ENCODE measurements around the gene POU2AF1. TPM values are rescaled to one million over a fixed set of nuclear protein-coding genes. Genes with fewer than 3 reads are reported as not detected.

Gene POU2AF1
- total and polyA plus RNA-seq, 5 donors = 0.23 to 0.35 TPM; not detected in 3

DNA sequence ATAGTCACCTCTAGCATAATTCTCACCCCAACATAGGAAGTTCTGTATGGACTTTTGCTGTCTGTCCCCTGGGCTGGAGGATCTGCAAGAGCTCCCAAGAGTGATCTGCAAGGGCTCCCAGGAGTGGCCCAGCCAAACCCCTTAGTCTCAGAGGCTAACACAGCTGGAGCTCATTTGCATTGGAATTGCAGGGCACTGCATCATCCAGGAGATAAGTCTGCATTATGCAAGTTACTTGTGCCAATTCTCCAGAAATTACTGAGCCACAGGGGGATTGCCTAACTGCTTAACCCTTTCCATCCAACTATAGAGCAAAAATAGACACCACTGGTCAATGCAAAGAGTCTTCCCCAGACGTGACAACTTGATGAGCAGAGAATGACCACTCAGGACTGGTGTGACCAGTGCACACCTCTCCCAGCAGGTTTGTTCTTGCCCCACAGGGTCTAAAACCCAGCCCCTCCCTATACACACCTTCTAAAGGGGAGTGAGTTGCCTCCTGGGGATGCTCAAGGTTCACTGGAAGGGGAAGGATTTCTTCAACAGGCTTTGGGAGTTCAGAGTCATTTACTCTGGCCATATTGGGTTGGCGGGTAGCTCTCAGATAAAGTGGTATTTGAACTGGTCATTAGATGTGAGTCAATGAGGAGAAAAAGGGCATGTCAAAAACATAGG lies 42.4 kb downstream of the POU2AF1 start:
- no peaks in the 10 kb centered on the region for H3K27me3 ChIP-seq (ENCODE audit: control insufficient read depth, insufficient read depth)
- WGBS = 72% methylated on average over 2 of the region's 2 CpGs
- H3K4me3 ChIP-seq (ENCODE audit: low read length) = no peak overlapping the region
- no peak overlapping the region for H3K27ac ChIP-seq (ENCODE audit: low read length)
- intact Hi-C loops (cut with DNase I) = no loop called here
- ATAC-seq (peak; percentile 50 to 82), DNase-seq (no peak)
- no peaks in the 10 kb centered on the region for H3K9me3 ChIP-seq (ENCODE audit: control insufficient read depth, low read length)
- peaks cover 9% of the 10 kb centered on the region for H3K4me1 ChIP-seq (ENCODE audit: control insufficient read depth, insufficient read depth, low read length)

DNA sequence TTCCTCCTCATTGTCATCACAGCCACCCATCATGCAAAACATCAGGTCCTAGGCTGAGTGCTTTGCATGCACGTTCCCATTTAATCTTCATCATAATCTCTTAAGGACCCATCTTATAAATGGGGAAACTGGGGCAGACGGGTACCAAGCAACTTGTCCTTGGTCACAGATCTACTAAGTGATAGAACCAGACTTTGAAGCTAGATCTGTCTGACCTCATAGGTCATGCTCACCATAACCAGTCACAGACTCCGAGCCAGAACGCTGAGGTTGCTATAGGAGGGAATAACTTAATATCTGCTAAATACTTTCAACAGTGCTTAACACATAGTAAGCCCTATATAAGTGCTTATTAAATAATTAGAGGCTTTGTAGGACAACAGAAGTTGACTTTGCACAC lies 43.0 kb downstream of the POU2AF1 start:
- no peak overlapping the region for H3K4me3 ChIP-seq (ENCODE audit: low read length)
- no peaks in the 10 kb centered on the region for H3K9me3 ChIP-seq (ENCODE audit: control insufficient read depth, low read length)
- H3K27ac ChIP-seq (ENCODE audit: low read length) = no peak overlapping the region
- 84% methylated on average over 4 of the region's 4 CpGs for WGBS
- DNase-seq = no peak
- intact Hi-C loops (cut with DNase I) = no loop called here
- H3K27me3 ChIP-seq (ENCODE audit: control insufficient read depth, insufficient read depth) = no peaks in the 10 kb centered on the region
- peaks cover 13% of the 10 kb centered on the region for H3K4me1 ChIP-seq (ENCODE audit: control insufficient read depth, insufficient read depth, low read length)
- no peak for ATAC-seq

DNA sequence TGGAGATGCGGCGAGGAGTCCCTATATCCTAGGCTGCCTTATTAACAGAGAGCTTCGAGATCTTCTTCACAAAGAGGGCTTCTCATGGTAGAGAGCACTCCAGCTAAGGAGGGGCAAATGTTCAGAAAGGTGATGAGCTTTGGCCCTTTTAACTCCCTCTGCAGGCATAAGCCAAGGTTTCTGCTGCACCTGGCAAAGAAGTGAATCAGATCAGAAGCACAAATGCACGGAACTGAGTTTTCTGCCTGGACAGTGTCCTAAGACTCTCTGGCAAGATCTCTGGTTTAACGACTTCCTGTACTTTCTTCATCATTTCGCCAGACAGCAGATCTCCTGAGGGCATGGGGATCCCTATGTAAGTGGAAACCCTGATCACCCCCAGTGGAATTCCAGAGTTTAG lies 43.5 kb downstream of the POU2AF1 start:
- DNase-seq (no peak), ATAC-seq (no peak)
- 65% methylated on average over 6 of the region's 6 CpGs for WGBS
- H3K4me1 ChIP-seq (ENCODE audit: control insufficient read depth, insufficient read depth, low read length) = peaks cover 13% of the 10 kb centered on the region
- no peak overlapping the region for H3K4me3 ChIP-seq (ENCODE audit: low read length)
- H3K27me3 ChIP-seq (ENCODE audit: control insufficient read depth, insufficient read depth) = no peaks in the 10 kb centered on the region
- no peaks in the 10 kb centered on the region for H3K9me3 ChIP-seq (ENCODE audit: control insufficient read depth, low read length)
- intact Hi-C loops (cut with DNase I) = no loop called here
- no peak overlapping the region for H3K27ac ChIP-seq (ENCODE audit: low read length)

DNA sequence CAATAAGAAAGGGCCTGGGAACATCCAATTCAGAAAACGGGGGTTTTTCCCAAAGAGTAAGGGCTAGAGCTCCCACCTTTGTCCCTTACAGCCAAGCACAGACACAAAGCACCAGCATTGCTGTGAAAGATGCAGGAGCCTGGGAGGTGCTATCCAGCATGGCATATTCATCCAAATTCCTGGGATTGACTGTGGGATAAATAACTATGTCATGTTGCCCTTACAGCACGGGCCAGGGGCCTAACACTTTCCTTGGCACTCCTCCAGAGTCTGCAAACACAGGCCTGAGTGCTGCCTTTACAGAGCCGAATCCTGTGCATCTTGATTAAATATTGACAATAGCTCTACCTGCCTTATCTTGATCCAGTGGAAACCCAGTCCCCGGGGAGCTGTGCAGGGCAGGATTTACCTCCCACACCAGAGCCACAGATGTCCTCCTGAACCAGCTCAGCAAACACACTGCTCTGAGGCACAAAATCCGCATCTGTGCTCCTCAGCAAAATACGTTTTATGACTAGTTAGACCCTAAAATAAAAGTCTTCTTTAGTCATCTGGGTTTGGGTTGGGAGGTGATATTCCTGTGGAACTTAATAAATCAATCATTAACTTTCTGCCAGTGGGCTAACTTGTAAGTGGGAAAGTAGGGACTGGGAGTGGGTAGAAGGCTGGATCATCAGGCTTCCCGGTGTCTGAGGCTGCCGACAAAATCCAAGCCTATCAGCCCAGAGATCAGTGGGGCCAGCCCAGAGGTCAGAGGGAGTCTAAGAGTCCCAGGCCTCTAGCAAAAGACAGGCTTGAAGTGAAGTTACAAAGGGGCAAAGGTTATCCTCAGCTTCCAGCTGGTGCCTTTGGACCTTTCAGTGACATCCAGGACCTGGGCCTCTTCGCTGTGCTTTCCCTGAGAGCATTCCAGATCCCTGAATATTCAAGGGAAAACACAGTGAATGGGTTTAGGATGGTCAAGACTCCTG lies 44.3 kb downstream of the POU2AF1 start:
- no peaks in the 10 kb centered on the region for H3K27me3 ChIP-seq (ENCODE audit: control insufficient read depth, insufficient read depth)
- 53% methylated on average over 9 of the region's 9 CpGs for WGBS
- intact Hi-C loops (cut with DNase I) = no loop called here
- DNase-seq = no peak
- H3K9me3 ChIP-seq (ENCODE audit: control insufficient read depth, low read length) = no peaks in the 10 kb centered on the region
- peaks cover 13% of the 10 kb centered on the region for H3K4me1 ChIP-seq (ENCODE audit: control insufficient read depth, insufficient read depth, low read length)
- H3K27ac ChIP-seq (ENCODE audit: low read length) = no peak overlapping the region
- H3K4me3 ChIP-seq (ENCODE audit: low read length) = no peak overlapping the region
- ATAC-seq = no peak

DNA sequence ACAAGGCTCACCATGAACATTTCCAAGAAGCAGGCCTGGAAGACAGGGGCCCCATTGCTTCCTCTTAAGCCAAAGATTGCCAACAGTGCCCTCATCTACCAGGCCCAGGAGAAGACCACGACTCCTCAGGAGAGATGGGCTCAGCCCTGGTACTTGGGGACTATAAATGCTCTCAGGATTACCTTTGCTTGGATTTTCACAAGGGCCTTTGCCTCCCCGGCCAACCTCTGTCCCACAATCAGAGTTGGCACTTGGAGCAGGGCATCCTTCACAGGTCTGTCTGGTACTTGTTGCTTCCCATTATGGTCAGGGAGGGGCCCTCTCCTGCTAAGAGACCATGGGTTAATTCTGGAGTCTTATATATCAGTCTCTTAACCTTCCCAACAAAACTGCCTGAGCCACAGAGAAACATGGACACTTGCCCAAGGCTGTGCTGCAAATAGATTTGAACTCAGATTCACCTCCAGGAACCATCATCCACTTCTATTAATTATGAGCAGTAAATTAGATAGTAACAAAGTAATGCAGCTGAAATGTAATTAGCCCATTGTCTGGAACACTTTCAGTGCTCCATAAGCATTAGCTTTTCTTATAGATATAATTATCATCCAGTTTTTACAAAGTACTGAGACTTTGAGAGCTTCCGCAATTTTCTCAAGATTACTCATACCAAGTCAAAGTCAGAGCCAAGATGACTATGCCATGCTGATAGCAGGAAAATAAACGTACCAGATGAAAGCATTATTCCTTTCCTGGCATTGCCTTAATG lies 47.2 kb downstream of the POU2AF1 start:
- WGBS = 62% methylated on average over 4 of the region's 4 CpGs
- Histone ChIP-seq H3K9me3 (ENCODE audit: control insufficient read depth, low read length) (no peaks in the 10 kb centered on the region), H3K27ac (ENCODE audit: low read length) (no peak overlapping the region), H3K4me3 (ENCODE audit: low read length) (no peak overlapping the region), H3K27me3 (ENCODE audit: control insufficient read depth, insufficient read depth) (no peaks in the 10 kb centered on the region), H3K4me1 (ENCODE audit: control insufficient read depth, insufficient read depth, low read length) (peaks cover 17% of the 10 kb centered on the region)
- intact Hi-C loops (cut with DNase I) = no loop called here
- DNase-seq = no peak
- ATAC-seq = no peak

DNA sequence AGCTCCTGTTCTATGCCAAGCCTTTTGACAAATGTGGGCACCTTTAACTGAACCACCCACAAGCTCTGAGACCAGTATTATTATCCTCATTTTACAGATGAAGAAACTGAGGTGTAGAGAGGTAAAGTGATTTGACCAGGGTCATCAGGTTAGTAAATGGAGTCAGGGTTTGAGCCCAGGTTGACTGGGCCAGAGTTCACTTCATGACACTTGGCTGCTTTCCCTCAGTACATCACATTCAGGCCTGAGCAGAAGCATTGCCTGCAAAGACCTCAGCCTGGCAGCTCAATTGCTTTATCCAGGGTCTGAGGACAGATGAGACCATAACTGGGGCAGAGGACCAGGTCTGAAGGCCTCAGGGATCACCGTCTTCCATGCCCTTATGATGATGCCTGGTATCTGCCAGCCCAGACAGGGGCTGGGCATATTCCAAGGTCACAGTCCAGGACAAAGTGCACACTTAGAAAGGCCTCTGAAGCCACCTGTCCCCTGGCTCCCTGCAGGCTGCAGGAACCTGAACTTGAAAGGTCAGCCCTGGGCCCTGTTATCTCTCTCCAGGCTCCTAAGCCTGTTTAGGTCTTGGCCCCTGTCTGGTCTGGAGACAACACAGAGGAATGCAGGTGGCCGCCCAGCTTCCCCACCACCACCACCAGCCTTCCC lies 48.7 kb downstream of the POU2AF1 start:
- intact Hi-C loops (cut with DNase I) = no loop called here
- H3K27ac ChIP-seq (ENCODE audit: low read length) = no peak overlapping the region
- no peaks in the 10 kb centered on the region for H3K27me3 ChIP-seq (ENCODE audit: control insufficient read depth, insufficient read depth)
- no peak for DNase-seq
- peaks cover 10% of the 10 kb centered on the region for H3K4me1 ChIP-seq (ENCODE audit: control insufficient read depth, insufficient read depth, low read length)
- 91% methylated on average over 2 of the region's 2 CpGs for WGBS
- ATAC-seq = no peak
- no peaks in the 10 kb centered on the region for H3K9me3 ChIP-seq (ENCODE audit: control insufficient read depth, low read length)
- H3K4me3 ChIP-seq (ENCODE audit: low read length) = no peak overlapping the region

DNA sequence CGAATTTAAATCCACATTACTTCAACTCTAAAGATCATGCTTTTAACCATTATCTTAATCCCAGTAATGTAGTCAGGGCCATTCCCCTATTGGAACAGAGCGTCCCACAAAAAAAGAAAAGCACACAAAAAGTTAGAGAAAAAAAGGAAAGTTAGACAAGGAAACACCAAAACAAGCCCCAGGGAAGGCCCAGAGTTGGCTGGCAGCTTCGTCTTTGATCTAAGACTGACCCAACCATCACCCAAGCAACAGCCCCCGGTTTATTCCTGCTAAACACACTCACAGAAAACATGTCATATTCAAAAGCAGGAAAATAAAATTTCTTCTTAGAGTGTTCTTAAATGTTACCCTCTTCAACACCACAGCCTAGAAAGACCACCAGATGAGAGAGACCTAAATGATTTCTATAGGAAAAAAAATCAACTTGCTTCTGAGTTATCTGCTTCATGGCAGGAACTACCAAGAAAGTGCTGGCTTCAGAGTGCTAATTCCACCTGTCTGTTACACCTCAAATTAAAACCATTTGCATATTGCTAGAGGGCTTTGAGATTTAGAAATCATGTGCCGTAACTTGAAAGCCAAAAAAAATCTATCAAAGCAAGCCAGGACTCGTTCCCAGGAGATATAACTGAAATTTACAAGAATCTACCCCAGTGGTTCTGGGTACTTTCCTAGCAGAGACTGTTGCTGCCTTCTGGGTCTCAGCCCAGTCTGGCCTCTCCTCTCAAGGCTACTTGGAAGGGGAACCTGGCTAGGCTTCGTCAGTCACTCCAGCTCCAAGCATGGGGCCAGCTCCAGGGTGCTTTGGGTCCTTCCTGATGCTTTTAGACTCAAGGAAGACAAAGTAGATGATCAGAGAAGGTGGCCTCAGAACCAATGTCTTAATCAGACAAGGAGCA lies 49.5 kb downstream of the POU2AF1 start:
- Histone ChIP-seq H3K27me3 (ENCODE audit: control insufficient read depth, insufficient read depth) (no peaks in the 10 kb centered on the region), H3K27ac (ENCODE audit: low read length) (no peak overlapping the region), H3K9me3 (ENCODE audit: control insufficient read depth, low read length) (no peaks in the 10 kb centered on the region), H3K4me3 (ENCODE audit: low read length) (no peak overlapping the region), H3K4me1 (ENCODE audit: control insufficient read depth, insufficient read depth, low read length) (peaks cover 10% of the 10 kb centered on the region)
- ATAC-seq = peak; percentile 73 to 92
- intact Hi-C loops (cut with DNase I) = no loop called here
- 65% methylated on average over 7 of the region's 7 CpGs for WGBS
- peak; percentile 67 to 88 (median 83) for DNase-seq

DNA sequence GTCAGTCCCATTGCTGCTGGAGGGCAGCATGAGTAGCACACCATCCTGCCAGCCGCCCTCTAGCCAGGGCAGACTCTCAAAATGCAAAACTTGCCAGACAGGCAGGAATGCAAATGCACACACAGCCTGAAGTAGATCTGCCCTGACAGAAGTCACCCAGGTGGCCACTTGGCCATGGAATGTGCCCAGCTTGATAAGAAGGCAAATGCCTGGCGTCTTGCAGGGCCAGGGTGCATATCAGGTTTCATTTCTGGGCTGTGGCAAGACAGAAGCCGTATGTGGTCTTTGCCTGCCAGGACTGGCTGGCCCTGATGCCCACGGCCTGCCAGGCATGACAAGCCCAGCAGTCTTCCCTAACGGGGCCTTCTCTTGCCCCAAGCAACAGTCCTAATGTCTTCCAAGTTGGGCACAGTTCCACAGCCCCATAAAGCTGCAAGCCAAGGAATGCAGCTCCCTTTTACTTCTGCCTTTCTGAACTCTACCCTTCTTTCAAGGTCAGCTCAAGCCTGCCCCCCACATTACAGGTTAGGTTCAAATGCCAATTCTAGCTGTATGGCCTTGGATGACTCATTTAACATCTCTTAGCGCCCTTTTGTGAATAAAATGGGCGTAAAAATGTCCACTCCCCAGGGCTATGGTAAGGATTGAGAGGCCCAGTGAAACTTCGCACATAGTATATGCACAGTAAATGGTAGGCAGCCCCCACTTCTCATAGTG lies 51.0 kb downstream of the POU2AF1 start:
- Histone ChIP-seq H3K4me3 (ENCODE audit: low read length) (no peak overlapping the region), H3K27me3 (ENCODE audit: control insufficient read depth, insufficient read depth) (no peaks in the 10 kb centered on the region), H3K27ac (ENCODE audit: low read length) (peak overlapping the region; percentile 4), H3K9me3 (ENCODE audit: control insufficient read depth, low read length) (no peaks in the 10 kb centered on the region), H3K4me1 (ENCODE audit: control insufficient read depth, insufficient read depth, low read length) (peaks cover 10% of the 10 kb centered on the region)
- ATAC-seq (peak; percentile 13 to 21), DNase-seq (peak in 2 of 3 donors; percentile 34 to 50)
- WGBS = 57% methylated on average over 8 of the region's 8 CpGs
- intact Hi-C loops (cut with DNase I) = no loop called here

DNA sequence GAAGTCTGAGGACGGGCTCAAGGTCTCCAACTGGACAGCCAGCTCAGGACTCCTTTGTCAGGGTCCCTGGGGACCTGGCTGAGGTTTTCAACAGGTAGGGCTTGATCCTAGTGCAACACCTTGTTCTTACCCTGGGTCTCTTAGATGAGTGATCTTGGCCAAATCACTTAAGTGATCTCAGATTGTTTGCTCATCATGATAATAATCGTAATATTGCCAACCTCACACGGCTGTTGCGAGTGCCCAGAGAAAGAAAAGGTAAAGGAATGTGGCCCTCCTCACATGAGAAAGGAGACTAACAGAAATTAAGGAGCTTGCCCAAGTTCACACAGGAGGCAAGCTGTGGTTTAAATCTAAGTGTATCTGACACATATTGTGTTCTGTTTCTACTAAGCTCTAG lies 52.3 kb downstream of the POU2AF1 start:
- ATAC-seq = no peak
- H3K9me3 ChIP-seq (ENCODE audit: control insufficient read depth, low read length) = no peaks in the 10 kb centered on the region
- H3K27ac ChIP-seq (ENCODE audit: low read length) = no peak overlapping the region
- WGBS = 92% methylated on average over 4 of the region's 4 CpGs
- intact Hi-C loops (cut with DNase I) = no loop called here
- no peak for DNase-seq
- peaks cover 9% of the 10 kb centered on the region for H3K4me1 ChIP-seq (ENCODE audit: control insufficient read depth, insufficient read depth, low read length)
- no peak overlapping the region for H3K4me3 ChIP-seq (ENCODE audit: low read length)
- H3K27me3 ChIP-seq (ENCODE audit: control insufficient read depth, insufficient read depth) = no peaks in the 10 kb centered on the region

Data from right cardiac atrium (tissue), 5 donors.